ENCODE results near the gene C19orf25.

- TF ChIP-seq CTCF (IDR thresholded peaks at IDR 0.05; ENCODE audit: insufficient read depth, low read length) = no peak
- no peak for TF ChIP-seq REST (IDR thresholded peaks at IDR 0.05; ENCODE audit: insufficient replicate concordance, low read depth)
Observed at GRCh38 chr19:1488282-1488601, 9.2 kb upstream of the C19orf25 start.
